Duodenal mucosa (tissue), 2 donors: Measurements from ENCODE around the gene KIFBP.

ENCODE experiments used
- H3K27ac ChIP-seq: one replicate; pipeline ENCODE4 v1.7.0; 2013; ENCODE audit warnings: low read depth, low read length
- H3K27me3 ChIP-seq, 2 donors: one replicate each; pipeline ENCODE4 v1.7.0; 2013; ENCODE audit warnings: low read length in 2 of 2, control low read depth in 1 of 2; ENCODE audit not compliant: insufficient read depth in 2 of 2, control insufficient read depth in 1 of 2
- H3K36me3 ChIP-seq, 2 donors: one replicate each; pipeline ENCODE4 v1.7.0; 2013; ENCODE audit warnings: low read length in 2 of 2, control low read depth in 1 of 2; ENCODE audit not compliant: insufficient read depth in 2 of 2, control insufficient read depth in 1 of 2
- H3K4me1 ChIP-seq, 2 donors: one replicate each; pipeline ENCODE4 v1.7.0; 2013; ENCODE audit warnings: low read length in 2 of 2, control low read depth in 1 of 2; ENCODE audit not compliant: insufficient read depth in 2 of 2, control insufficient read depth in 1 of 2
- H3K4me3 ChIP-seq, 2 donors: one replicate each; pipeline ENCODE4 v1.7.0; 2013; ENCODE audit warnings: low read length in 2 of 2, low read depth in 1 of 2
- H3K9ac ChIP-seq, 2 donors: one replicate each; pipeline ENCODE4 v1.7.0; 2013; ENCODE audit warnings: low read length in 2 of 2, low read depth in 1 of 2
- H3K9me3 ChIP-seq, 2 donors: one replicate each; pipeline ENCODE4 v1.7.0; 2013; ENCODE audit warnings: low read length in 2 of 2, control low read depth in 1 of 2; ENCODE audit not compliant: control insufficient read depth in 1 of 2

The KIFBP gene

DNA sequence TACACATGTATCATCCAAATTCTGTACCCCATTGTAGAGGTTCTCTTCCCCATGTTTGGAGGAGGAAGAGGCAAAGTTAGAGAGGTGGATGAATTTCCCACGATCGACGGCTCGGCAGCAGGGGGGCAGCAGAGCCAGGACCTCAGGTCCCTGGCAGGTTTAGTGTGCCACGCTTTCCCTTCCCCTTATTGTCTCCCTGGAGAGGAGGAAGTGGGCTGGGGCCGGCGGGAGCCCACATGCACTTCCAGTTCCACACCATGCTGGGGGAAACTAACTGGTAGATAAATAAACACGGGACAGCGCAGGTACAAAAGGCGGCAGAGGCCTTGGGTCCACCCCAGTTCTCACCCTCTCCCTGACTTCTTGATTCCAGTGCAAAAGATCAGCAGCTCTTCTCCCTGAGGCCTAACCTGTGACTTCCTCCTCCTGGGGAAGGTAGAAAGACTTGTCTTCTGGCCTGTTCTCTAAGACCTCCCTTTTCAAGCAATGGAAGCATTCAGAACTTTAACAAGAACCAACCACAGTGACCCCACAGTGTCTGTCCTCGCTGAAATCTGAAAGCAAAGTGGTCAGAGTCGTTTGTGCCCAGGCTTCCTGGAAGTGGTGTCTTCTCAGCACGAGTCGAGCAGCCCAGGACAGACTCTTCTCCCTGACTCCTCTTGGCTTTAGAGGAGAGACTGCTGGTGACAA, 68.8 kb downstream of the KIFBP start:
- Histone ChIP-seq H3K9me3 (no peaks in the 10 kb centered on the region), H3K27me3 (no peaks in the 10 kb centered on the region), H3K36me3 (no peaks in the 10 kb centered on the region), H3K27ac (peak overlapping the region; percentile 58), H3K4me1 (peaks cover 19 to 27% of the 10 kb centered on the region in 2 donors), H3K9ac (peak overlapping the region; percentile 31 to 51), H3K4me3 (peak overlapping the region in 1 of 2 donors; percentile 15)

DNA sequence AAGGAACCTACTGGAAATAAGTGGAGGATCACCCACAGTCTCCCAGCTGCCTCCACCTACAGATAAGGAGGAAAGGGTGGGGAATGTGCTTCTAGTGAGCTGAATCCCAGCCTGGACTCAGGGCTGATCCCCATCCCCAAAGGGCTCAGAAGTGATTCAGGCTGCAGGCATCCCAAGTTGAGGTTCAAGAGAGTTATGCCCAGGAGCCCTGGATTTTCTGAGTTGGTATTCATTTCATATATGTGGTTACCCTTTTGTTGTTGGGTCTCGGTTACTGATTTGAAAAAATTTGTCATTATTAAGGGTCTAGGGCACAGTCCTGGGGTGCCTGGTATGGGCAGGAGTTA, 69.3 kb downstream of the KIFBP start:
- H3K27me3 ChIP-seq: no peaks in the 10 kb centered on the region
- no peaks in the 10 kb centered on the region for H3K9me3 ChIP-seq
- no peak overlapping the region for H3K27ac ChIP-seq
- peaks cover 19 to 27% of the 10 kb centered on the region in 2 donors for H3K4me1 ChIP-seq
- H3K9ac ChIP-seq: peak overlapping the region; percentile 31 to 51
- H3K36me3 ChIP-seq: no peaks in the 10 kb centered on the region
- peak overlapping the region in 1 of 2 donors; percentile 15 for H3K4me3 ChIP-seq

DNA sequence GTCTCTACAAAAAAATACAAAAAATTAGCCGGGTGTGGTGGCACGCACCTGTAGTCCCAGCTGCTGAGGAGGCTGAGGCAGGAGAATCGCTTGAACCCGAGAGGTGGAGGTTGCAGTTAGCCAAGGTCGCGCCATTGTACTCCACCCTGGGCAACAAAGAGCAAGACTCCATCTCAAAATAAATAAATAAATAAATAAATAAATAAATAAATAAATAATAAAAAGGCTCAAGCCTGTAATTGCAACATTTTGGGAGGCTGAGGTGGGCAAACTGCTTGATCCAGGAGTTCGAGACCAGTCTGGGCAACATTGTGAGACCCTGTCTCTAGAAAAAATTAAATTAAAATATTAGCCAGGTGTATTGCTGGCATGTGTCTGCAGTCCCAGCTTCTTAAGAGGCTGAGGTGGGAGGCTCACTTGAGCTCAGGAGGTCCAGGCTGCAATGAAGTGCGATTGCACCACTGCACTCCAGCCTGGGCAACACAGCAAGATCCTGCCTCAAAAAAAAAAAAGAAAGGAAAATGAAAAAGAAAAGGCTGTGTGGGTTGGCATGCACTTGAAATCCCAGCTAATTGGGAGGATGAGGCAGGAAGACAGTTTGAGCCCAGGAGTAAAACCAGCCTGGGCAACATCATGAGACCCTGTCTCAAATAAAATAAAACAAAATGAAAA, 71.7 kb downstream of the KIFBP start:
- Histone ChIP-seq H3K4me3 (no peak overlapping the region), H3K36me3 (no peaks in the 10 kb centered on the region), H3K27ac (no peak overlapping the region), H3K4me1 (peaks cover 19 to 27% of the 10 kb centered on the region in 2 donors), H3K9ac (no peak overlapping the region), H3K9me3 (no peaks in the 10 kb centered on the region), H3K27me3 (no peaks in the 10 kb centered on the region)

GRCh38 chr10:69061305-69062161, 72.9 kb downstream of the KIFBP start:
- Histone ChIP-seq H3K4me1 (peaks cover 11 to 20% of the 10 kb centered on the region in 2 donors), H3K36me3 (no peaks in the 10 kb centered on the region), H3K27ac (peak overlapping the region; percentile 89), H3K27me3 (no peaks in the 10 kb centered on the region), H3K9ac (peak overlapping the region; percentile 56 to 58), H3K4me3 (peak overlapping the region; percentile 61 to 72), H3K9me3 (no peaks in the 10 kb centered on the region)

DNA sequence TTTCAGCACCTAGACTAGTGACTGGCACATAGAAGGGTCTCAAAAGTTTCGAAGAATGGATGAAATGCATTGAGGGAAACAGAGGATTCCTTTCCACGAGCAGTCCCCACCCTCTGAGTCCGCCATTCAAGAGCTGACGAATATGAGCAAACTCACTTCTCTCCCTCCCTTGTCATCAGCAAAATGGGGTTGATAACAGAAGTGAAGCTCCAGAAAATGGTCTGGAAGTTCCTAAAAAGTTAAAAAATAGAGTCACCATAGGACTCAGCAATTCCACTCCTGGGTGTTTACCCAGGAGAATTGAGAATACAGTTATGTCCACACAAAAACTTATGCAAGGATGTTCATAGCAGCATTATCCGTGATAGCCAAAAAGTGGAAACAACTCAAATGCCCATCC, 74.3 kb downstream of the KIFBP start:
- H3K9me3 ChIP-seq: no peaks in the 10 kb centered on the region
- no peaks in the 10 kb centered on the region for H3K36me3 ChIP-seq
- H3K4me3 ChIP-seq: no peak overlapping the region
- H3K9ac ChIP-seq: no peak overlapping the region
- H3K4me1 ChIP-seq: peaks cover 7 to 8% of the 10 kb centered on the region in 2 donors
- H3K27me3 ChIP-seq: no peaks in the 10 kb centered on the region
- H3K27ac ChIP-seq: no peak overlapping the region

GRCh38 chr10:69064762-69065328, 76.2 kb downstream of the KIFBP start:
- no peak overlapping the region for H3K27ac ChIP-seq
- H3K9ac ChIP-seq: no peak overlapping the region
- H3K4me3 ChIP-seq: no peak overlapping the region
- H3K27me3 ChIP-seq: no peaks in the 10 kb centered on the region
- H3K36me3 ChIP-seq: no peaks in the 10 kb centered on the region
- H3K4me1 ChIP-seq: peaks cover 6 to 8% of the 10 kb centered on the region in 2 donors
- H3K9me3 ChIP-seq: no peaks in the 10 kb centered on the region

- H3K4me3 ChIP-seq: no peak overlapping the region
- H3K4me1 ChIP-seq: peaks cover 6 to 8% of the 10 kb centered on the region in 2 donors
- H3K36me3 ChIP-seq: no peaks in the 10 kb centered on the region
- H3K27ac ChIP-seq: peak overlapping the region; percentile 39
- H3K27me3 ChIP-seq: no peaks in the 10 kb centered on the region
- H3K9me3 ChIP-seq: no peaks in the 10 kb centered on the region
- H3K9ac ChIP-seq: no peak overlapping the region
Observed at GRCh38 chr10:69065406-69066361, 77.1 kb downstream of the KIFBP start.
